Astrocyte of the cerebellum (primary cell): ENCODE measurements around the gene TMEM243.
"Not testable (repeated sequence)": the region's sequence is repeated elsewhere in the genome, so short reads cannot be mapped to it uniquely, and the experiment has no call there.

Experiments
- DNase-seq: peaks from one replicate; pipeline ENCODE4 v3.0.0-alpha.2; 2011; ENCODE audit warnings: low read depth
- H3K4me3 ChIP-seq: 2 replicates; pipeline ENCODE4 v1.5.1; 2011; ENCODE audit warnings: mild to moderate bottlenecking, low read depth, low read length, moderate library complexity
- in situ Hi-C: cut with HindIII; loops from 2 replicates; pipeline ENCODE4 v1.10.0; 2017; ENCODE audit warnings: low sequenced_read_pairs
- TF ChIP-seq, protein P1 (sequence below): IDR thresholded peaks from 2 replicates; pipeline ENCODE4 v1.5.1; 2012; ENCODE audit warnings: low read length, low read depth, moderate library complexity, mild to moderate bottlenecking; ENCODE audit errors: missing control alignments

Gene TMEM243

DNA sequence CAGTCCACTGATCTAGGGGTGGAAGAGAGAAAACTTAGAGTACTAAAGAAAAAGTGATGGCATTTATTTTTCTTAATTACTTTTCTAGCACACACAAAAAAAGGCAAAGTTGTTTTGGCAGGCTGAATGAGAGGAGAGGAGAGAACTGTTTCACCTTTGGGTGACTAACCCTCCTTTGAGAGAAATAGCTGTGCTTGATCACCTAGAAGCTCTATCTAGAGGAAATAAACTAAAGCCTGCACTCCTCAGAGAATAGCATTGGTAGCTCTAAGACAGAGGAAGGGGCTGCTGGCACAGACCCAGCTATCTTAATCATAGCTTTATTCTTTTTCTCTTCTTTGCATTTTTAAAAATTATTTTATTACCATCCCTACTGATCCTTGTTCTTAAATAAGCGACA, 6.3 kb downstream of the TMEM243 start:
- in situ Hi-C loops: no loop called here
- DNase-seq: no peak
- TF ChIP-seq, protein P1, sequence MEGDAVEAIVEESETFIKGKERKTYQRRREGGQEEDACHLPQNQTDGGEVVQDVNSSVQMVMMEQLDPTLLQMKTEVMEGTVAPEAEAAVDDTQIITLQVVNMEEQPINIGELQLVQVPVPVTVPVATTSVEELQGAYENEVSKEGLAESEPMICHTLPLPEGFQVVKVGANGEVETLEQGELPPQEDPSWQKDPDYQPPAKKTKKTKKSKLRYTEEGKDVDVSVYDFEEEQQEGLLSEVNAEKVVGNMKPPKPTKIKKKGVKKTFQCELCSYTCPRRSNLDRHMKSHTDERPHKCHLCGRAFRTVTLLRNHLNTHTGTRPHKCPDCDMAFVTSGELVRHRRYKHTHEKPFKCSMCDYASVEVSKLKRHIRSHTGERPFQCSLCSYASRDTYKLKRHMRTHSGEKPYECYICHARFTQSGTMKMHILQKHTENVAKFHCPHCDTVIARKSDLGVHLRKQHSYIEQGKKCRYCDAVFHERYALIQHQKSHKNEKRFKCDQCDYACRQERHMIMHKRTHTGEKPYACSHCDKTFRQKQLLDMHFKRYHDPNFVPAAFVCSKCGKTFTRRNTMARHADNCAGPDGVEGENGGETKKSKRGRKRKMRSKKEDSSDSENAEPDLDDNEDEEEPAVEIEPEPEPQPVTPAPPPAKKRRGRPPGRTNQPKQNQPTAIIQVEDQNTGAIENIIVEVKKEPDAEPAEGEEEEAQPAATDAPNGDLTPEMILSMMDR: no peak
- H3K4me3 ChIP-seq: no peak overlapping the region

DNA sequence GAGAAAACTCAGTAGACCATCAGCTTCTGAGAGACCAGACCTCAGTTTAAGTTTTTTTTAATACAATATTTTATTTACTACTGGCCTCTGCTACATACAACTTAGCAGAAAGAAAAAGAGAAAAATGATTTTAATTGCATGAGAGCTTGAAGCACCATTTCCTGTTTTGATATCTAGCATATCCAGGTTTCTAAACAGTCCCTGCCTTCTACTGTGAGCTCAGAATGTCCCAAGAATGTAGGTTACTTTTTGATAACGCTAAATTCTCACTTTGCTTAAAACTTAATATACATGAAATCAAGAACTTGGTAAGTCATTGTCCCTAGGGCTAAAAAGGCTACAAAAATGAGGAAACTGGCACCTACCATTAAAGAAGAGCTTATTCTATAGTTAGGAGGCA, 7.0 kb downstream of the TMEM243 start:
- DNase-seq: no peak
- in situ Hi-C loops: no loop called here
- no peak overlapping the region for H3K4me3 ChIP-seq
- TF ChIP-seq, protein P1: no peak

DNA sequence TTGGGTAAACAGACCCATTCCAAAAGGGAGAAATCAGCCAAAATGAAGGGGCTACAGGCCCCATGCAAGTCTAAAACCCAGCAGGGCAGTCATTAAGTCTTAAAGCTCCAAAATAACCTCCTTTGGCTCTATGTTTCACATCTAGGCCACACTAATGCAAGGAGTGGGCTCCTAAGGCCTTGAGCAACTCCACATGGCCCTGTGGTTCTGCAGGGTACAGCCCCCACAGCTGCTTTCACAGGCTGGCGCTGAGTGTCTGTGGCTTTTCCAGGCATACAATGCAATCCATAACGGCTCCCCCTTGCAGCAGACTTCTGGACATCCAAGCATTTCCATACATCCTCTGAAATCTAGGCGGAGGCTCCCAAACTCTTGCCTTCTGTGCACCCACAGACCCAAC, 9.0 kb downstream of the TMEM243 start:
- TF ChIP-seq, protein P1: no peak
- in situ Hi-C loops: no loop called here

DNA sequence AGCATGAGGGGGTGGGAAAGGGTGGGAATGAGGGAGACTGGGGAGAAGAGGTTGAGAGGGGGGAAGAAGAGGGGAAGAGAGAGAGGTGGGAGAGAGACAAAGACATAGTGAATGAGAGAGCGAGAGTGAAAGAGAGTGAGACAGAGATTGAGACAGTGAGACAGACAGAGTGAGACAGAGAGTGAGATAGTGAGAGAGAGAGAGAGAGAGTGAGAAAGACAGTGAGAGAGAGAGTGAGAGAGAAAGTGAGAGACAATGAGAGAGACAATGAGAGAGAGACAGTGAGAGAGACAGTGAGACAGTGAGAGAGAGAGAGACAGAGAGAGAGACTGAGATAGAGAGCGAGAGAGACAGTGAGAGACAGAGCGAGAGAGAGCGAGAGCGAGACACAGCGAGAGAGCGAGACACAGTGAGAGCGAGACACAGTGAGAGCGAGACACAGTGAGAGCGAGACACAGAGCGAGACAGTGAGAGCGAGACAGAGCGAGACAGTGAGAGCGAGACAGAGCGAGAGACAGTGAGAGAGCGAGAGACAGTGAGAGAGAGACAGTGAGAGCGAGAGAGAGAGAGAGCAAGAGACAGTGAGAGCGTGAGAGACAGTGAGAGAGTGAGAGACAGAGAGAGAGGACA, 10.1 kb downstream of the TMEM243 start:
- DNase-seq: no peak
- in situ Hi-C loops: no loop called here
- no peak overlapping the region for H3K4me3 ChIP-seq
- TF ChIP-seq, protein P1: no peak

More for the DNA sequence above, 9.0 kb downstream of the TMEM243 start:
- no peak overlapping the region for H3K4me3 ChIP-seq
- no peak for DNase-seq

DNA sequence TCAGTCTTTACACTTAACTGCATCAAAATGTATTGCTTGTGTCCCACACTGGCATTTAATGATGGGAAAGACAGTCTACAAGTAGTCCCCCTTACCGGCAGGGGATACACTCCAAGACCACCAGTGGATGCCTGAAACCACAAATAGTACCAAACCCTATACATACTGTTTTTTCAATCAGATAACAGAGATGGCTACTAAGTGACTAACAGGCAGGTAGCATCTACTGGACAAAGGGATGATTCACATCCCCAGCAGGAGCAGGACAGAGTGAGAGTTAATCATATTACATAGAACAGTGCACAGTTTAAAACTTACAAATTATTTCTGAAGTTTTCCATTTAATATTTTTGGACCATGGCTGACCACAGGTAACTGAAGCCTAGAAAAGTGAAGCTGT, 13.2 kb downstream of the TMEM243 start:
- DNase-seq: no peak
- TF ChIP-seq, protein P1: no peak
- in situ Hi-C loops: no loop called here
- H3K4me3 ChIP-seq: no peak overlapping the region

DNA sequence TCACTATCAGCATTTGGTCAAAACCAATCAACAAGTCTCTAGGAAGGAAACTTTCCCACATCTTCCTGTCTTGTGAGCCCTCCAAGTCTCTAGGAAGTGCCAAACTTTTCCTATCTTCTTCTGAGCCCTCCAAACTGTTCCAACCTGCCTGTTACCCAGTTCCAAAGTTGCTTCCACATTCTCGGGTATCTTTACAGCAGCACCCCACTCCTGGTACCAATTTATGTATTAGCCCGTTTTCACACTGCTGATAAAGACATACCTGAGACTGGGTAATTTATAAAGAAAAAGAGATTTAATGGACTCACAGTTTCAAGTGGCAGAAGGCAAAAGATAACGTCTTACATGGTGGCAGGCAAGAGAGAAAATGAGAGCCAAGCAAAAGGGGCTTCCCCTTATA, 13.8 kb downstream of the TMEM243 start:
- DNase-seq, H3K4me3 ChIP-seq, in situ Hi-C loops: not testable (repeated sequence)

DNA sequence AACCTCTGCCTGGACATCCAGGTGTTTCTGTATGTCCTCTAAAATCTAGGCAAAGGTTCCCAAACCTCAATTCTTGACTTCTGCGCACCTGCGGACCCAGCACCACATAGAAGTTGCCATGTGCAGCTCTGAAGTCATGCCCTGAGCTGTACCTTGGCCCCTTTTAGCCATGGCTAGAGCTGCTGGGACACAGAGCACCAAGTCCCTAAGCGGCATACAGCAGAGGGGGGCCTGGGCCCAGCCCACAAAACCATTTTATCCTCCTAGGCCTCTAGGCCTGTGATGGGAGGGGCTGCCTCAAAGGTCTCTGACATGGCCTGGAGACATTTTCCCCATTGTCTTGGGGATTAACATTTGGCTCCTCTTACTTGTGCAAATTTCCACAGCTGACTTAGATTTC, 14.6 kb downstream of the TMEM243 start:
- H3K4me3 ChIP-seq: no peak overlapping the region
- DNase-seq: no peak
- in situ Hi-C loops: loop anchor here (5.0 kb wide), 1 partner anchor 38 kb away; no protein-coding TSS in a partner anchor
- TF ChIP-seq, protein P1: no peak

DNA sequence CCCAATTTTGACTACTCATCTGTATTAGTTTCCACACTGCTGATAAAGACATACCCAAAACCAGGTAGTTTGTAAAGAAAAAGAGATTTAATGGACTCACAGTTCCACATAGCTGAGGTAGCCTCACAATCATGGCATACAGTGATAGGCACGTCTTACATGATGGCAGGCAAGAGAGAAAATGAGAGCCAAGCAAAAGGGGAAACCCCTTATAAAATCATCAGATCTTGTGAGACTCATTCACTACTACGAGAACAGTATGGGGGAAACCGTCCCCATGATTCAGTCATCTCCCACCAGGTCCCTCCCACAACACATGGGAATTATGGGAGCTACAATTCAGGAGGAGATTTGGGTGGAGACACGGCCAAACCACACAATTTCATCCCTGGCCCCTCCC, 15.6 kb downstream of the TMEM243 start:
- in situ Hi-C loops: loop anchor here (5.0 kb wide), 1 partner anchor 37 kb away; no protein-coding TSS in a partner anchor
- H3K4me3 ChIP-seq, DNase-seq: not testable (repeated sequence)
